KMS-11 (cell line): ENCODE results near the gene SEMA6D.

Experiments
- H2AFZ ChIP-seq: fragments of 200-600 bp; sonication (generic); 2 replicates; pipeline ENCODE4 v1.6.1; 2016; ENCODE audit warnings: antibody characterized with exemption, mixed run types, low read depth
- H3K27ac ChIP-seq: fragments of 200-600 bp; sonication (generic); 2 replicates; pipeline ENCODE4 v1.6.1; 2016; ENCODE audit warnings: mild to moderate bottlenecking, mixed run types
- H3K27me3 ChIP-seq: fragments of 200-600 bp; sonication (generic); 2 replicates; pipeline ENCODE4 v1.6.1; 2017; ENCODE audit warnings: mild to moderate bottlenecking, low read depth, mixed run types, moderate library complexity; ENCODE audit not compliant: insufficient read depth
- H3K36me3 ChIP-seq: fragments of 200-600 bp; sonication (generic); 2 replicates; pipeline ENCODE4 v1.6.1; 2017; ENCODE audit warnings: mild to moderate bottlenecking, mixed run types; ENCODE audit not compliant: insufficient read depth
- H3K4me1 ChIP-seq: fragments of 200-600 bp; sonication (generic); 2 replicates; pipeline ENCODE4 v1.6.1; 2016; ENCODE audit warnings: mild to moderate bottlenecking, low read depth, mixed run types; ENCODE audit not compliant: poor library complexity, severe bottlenecking
- H3K4me2 ChIP-seq: fragments of 200-600 bp; sonication (generic); 2 replicates; pipeline ENCODE4 v1.7.0; 2016; ENCODE audit warnings: mild to moderate bottlenecking, mixed run types
- H3K4me3 ChIP-seq: fragments of 200-600 bp; sonication (generic); IDR thresholded peaks from 2 replicates; pipeline ENCODE4 v1.6.1; 2017; ENCODE audit warnings: low read depth, low read length, mixed read lengths; ENCODE audit not compliant: insufficient read depth
- H3K79me2 ChIP-seq: fragments of 200-600 bp; sonication (generic); 2 replicates; pipeline ENCODE4 v1.6.1; 2016; ENCODE audit warnings: low read depth, mixed run types; ENCODE audit not compliant: insufficient read depth
- H3K9ac ChIP-seq: fragments of 200-600 bp; sonication (generic); 2 replicates; pipeline ENCODE4 v1.6.1; 2016; ENCODE audit warnings: mild to moderate bottlenecking, mixed run types
- H4K20me1 ChIP-seq: fragments of 200-600 bp; sonication (generic); 2 replicates; pipeline ENCODE4 v1.6.1; 2016; ENCODE audit warnings: mild to moderate bottlenecking, mixed run types; ENCODE audit not compliant: insufficient read depth
- TF ChIP-seq, protein P1 (sequence below): fragments of 200-600 bp; sonication (generic); conservative IDR thresholded peaks from 2 replicates; pipeline ENCODE4 v1.6.1; 2017; ENCODE audit warnings: low read depth, mild to moderate bottlenecking, antibody characterized with exemption, low read length, moderate library complexity, mixed read lengths

Gene SEMA6D

GRCh38 chr15:47727137-47727536 is 9.8 kb downstream of the SEMA6D start:
- H3K79me2 ChIP-seq: no peaks in the 10 kb centered on the region
- no peaks in the 10 kb centered on the region for H3K27me3 ChIP-seq
- TF ChIP-seq, protein P1, sequence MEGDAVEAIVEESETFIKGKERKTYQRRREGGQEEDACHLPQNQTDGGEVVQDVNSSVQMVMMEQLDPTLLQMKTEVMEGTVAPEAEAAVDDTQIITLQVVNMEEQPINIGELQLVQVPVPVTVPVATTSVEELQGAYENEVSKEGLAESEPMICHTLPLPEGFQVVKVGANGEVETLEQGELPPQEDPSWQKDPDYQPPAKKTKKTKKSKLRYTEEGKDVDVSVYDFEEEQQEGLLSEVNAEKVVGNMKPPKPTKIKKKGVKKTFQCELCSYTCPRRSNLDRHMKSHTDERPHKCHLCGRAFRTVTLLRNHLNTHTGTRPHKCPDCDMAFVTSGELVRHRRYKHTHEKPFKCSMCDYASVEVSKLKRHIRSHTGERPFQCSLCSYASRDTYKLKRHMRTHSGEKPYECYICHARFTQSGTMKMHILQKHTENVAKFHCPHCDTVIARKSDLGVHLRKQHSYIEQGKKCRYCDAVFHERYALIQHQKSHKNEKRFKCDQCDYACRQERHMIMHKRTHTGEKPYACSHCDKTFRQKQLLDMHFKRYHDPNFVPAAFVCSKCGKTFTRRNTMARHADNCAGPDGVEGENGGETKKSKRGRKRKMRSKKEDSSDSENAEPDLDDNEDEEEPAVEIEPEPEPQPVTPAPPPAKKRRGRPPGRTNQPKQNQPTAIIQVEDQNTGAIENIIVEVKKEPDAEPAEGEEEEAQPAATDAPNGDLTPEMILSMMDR: no peak
- H3K4me3 ChIP-seq: no peak overlapping the region
- H3K4me1 ChIP-seq: no peaks in the 10 kb centered on the region
- H3K36me3 ChIP-seq: no peaks in the 10 kb centered on the region
- H4K20me1 ChIP-seq: no peaks in the 10 kb centered on the region
- H3K9ac ChIP-seq: no peak overlapping the region
- H2AFZ ChIP-seq: no peak overlapping the region
- H3K27ac ChIP-seq: no peak overlapping the region
- no peak overlapping the region for H3K4me2 ChIP-seq

DNA sequence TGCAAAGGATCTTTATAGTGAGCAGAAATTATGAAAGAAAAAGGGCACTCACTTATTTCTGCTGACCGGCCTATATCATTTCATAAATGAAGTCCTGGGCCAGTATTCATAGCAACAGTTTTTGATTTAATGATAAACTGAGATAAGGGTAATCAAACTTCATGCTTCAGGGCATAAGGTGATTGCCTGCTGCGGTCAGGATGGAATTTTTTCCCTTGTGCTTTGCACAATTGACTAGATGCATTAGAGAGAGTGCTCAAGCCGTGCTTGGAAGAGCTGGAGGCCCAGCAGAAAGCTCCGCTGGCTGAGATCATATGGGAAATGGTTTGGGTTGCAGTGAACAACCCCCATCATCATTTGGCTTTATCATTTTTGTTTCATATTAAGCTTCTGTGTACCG is 10.4 kb downstream of the SEMA6D start:
- Histone ChIP-seq H2AFZ (no peak overlapping the region), H3K4me2 (no peak overlapping the region), H3K27ac (no peak overlapping the region), H3K27me3 (no peaks in the 10 kb centered on the region), H3K36me3 (no peaks in the 10 kb centered on the region; the same call in 1 of the 2 replicates), H3K9ac (no peak overlapping the region), H3K79me2 (no peaks in the 10 kb centered on the region), H3K4me1 (no peaks in the 10 kb centered on the region), H4K20me1 (no peaks in the 10 kb centered on the region), H3K4me3 (no peak overlapping the region)
- TF ChIP-seq, protein P1: no peak

GRCh38 chr15:47728426-47728825 is 11.1 kb downstream of the SEMA6D start:
- no peak overlapping the region for H2AFZ ChIP-seq
- H4K20me1 ChIP-seq: no peaks in the 10 kb centered on the region
- H3K4me1 ChIP-seq: no peaks in the 10 kb centered on the region
- no peaks in the 10 kb centered on the region for H3K79me2 ChIP-seq
- no peak overlapping the region for H3K9ac ChIP-seq
- TF ChIP-seq, protein P1: no peak
- no peak overlapping the region for H3K4me2 ChIP-seq
- H3K36me3 ChIP-seq: no peaks in the 10 kb centered on the region; the same call in 1 of the 2 replicates
- H3K27ac ChIP-seq: no peak overlapping the region
- no peaks in the 10 kb centered on the region for H3K27me3 ChIP-seq
- H3K4me3 ChIP-seq: no peak overlapping the region

GRCh38 chr15:47728886-47729285 is 11.6 kb downstream of the SEMA6D start:
- Histone ChIP-seq H3K9ac (no peak overlapping the region), H3K4me1 (no peaks in the 10 kb centered on the region), H2AFZ (no peak overlapping the region), H3K36me3 (no peaks in the 10 kb centered on the region; the same call in 1 of the 2 replicates), H3K4me3 (no peak overlapping the region), H3K27ac (no peak overlapping the region), H3K4me2 (no peak overlapping the region), H3K27me3 (no peaks in the 10 kb centered on the region), H4K20me1 (no peaks in the 10 kb centered on the region), H3K79me2 (no peaks in the 10 kb centered on the region)
- TF ChIP-seq, protein P1: no peak

- Histone ChIP-seq H3K27ac (no peak overlapping the region), H4K20me1 (no peaks in the 10 kb centered on the region), H3K4me3 (no peak overlapping the region), H3K4me1 (no peaks in the 10 kb centered on the region), H3K79me2 (no peaks in the 10 kb centered on the region), H3K36me3 (no peaks in the 10 kb centered on the region; the same call in 1 of the 2 replicates), H3K9ac (no peak overlapping the region), H2AFZ (no peak overlapping the region), H3K27me3 (no peaks in the 10 kb centered on the region), H3K4me2 (no peak overlapping the region)
- TF ChIP-seq, protein P1: no peak
These were observed 13.9 kb downstream of the SEMA6D start for GRCh38 chr15:47731230-47731629.
